Caco-2 (cell line): ENCODE results near the gene CCDC91. TPM values are rescaled to one million over a fixed set of nuclear protein-coding genes. Genes with fewer than 3 reads are reported as not detected.

ENCODE experiments used
- BruUV-seq: library from RNA; stranded (reverse); fragments of 400-500 nt; replicated peaks from 2 replicates; lab custom pipeline; 2021; lab: Mats Ljungman, UMichigan
- CTCF ChIA-PET: fragments of 300-600 bp; sonication (Branson Sonifier 250); formaldehyde crosslinking; loops from one replicate; lab custom pipeline; 2022; ENCODE audit warnings: antibody characterized with exemption; lab: Charles Lee
- POLR2A ChIA-PET: fragments of 300-600 bp; sonication (Branson Sonifier 250); formaldehyde crosslinking; loops from one replicate; lab custom pipeline; 2022; ENCODE audit warnings: antibody characterized with exemption; lab: Charles Lee
- DNase-seq, 2 experiments: peaks; one replicate each; pipeline versions ENCODE4 v3.0.0 to v3.0.0-alpha.2; 2020 to 2022
- H3K27me3 ChIP-seq: replicated peaks from 2 replicates; pipeline ENCODE4 v1.6.0; 2011; ENCODE audit warnings: low read length; ENCODE audit not compliant: control insufficient read depth, insufficient read depth
- H3K36me3 ChIP-seq: 2 replicates; pipeline ENCODE4 v1.5.1; 2011; ENCODE audit warnings: low read length; ENCODE audit not compliant: control insufficient read depth, insufficient read depth
- H3K4me1 ChIP-seq: fragments of 250-450 bp; sonication (Bioruptor Pico); 2 replicates; pipeline ENCODE4 v1.5.1; 2020; ENCODE audit warnings: mild to moderate bottlenecking
- H3K4me3 ChIP-seq: 2 replicates; pipeline ENCODE4 v1.5.1; 2011; ENCODE audit warnings: low read depth, mild to moderate bottlenecking, control low read depth, low read length
- H3K9me3 ChIP-seq: fragments of 250-450 bp; sonication (Bioruptor Pico); 2 replicates; pipeline ENCODE4 v1.5.1; 2020; ENCODE audit warnings: mild to moderate bottlenecking, moderate library complexity
- H3K27ac Mint-ChIP-seq: one replicate; pipeline ENCODE4 v1.8.0; 2022; ENCODE audit warnings: mixed read lengths; ENCODE audit not compliant: unreplicated experiment
- H3K27me3 Mint-ChIP-seq: one replicate; pipeline ENCODE4 v1.8.0; 2022; ENCODE audit warnings: mixed read lengths; ENCODE audit not compliant: insufficient read depth, unreplicated experiment
- H3K36me3 Mint-ChIP-seq: one replicate; pipeline ENCODE4 v1.8.0; 2022; ENCODE audit warnings: mild to moderate bottlenecking, mixed read lengths; ENCODE audit not compliant: insufficient read depth, unreplicated experiment
- H3K4me1 Mint-ChIP-seq: one replicate; pipeline ENCODE4 v1.8.0; 2022; ENCODE audit warnings: low read depth, mixed read lengths; ENCODE audit not compliant: unreplicated experiment
- H3K4me3 Mint-ChIP-seq: one replicate; pipeline ENCODE4 v1.8.0; 2022; ENCODE audit warnings: mild to moderate bottlenecking, moderate library complexity, mixed read lengths; ENCODE audit not compliant: unreplicated experiment
- H3K9me3 Mint-ChIP-seq: one replicate; pipeline ENCODE4 v1.8.0; 2022; ENCODE audit warnings: mixed read lengths; ENCODE audit not compliant: unreplicated experiment
- intact Hi-C: fragments of 100-400 bp; cut with micrococcal nuclease; formaldehyde crosslinking; loops from one replicate; pipeline ENCODE4 v1.10.0; 2022; ENCODE audit not compliant: unreplicated experiment
- total RNA-seq: library from RNA; stranded (reverse); gene quantifications from 2 replicates; pipeline ENCODE4 v1.2.3, GENCODE V29; 2022
- TF ChIP-seq, protein P1 (sequence below), 2 experiments: fragments of 200-600 bp in 1 of 2; IDR thresholded peaks; 1 replicate in 1 of 2; 2 replicates in 1 of 2; pipeline versions ENCODE4 v1.5.1 to v1.8.0; 2011 to 2022; ENCODE audit warnings: antibody characterized with exemption in 1 of 2, control low read depth in 1 of 2, inconsistent platforms in 1 of 2, low read depth in 1 of 2, low read length in 1 of 2, mild to moderate bottlenecking in 1 of 2, moderate library complexity in 1 of 2; ENCODE audit not compliant: insufficient read depth in 1 of 2, severe bottlenecking in 1 of 2, unreplicated experiment in 1 of 2

CCDC91 gene
- total RNA-seq, 1 experiment from 2014 or later: 21.6 TPM

DNA sequence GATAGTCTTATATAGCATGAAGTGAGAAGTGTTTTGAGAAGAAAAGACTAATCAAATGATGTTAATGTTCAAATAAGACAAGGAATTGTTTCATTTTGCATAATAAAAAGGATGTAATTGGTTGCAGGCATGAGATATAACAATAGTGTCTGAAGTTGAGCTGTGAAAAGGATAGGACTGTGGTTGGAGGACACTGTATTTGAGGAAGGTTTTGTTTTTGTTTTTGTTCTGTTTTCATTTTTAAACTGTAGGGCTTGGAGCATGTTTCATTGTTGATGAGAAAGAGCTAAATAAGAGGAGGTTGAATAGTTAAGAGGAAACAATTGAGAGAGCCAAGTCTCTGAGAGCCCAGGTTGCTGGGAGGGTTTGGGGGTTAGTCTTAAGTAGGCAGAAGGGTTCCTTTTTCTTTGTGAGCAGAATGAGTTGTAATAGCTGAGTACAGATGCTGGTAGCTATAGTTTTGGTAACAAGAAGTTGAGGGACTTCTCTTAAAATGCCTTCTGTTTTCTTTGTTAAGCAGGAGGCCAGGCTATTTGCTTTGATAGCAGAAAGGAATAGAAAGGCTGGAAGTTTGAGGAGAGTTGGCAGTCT is 58.4 kb downstream of the CCDC91 start:
- H3K27ac Mint-ChIP-seq: no peak overlapping the region
- H3K4me3 Mint-ChIP-seq: no peak overlapping the region
- Histone ChIP-seq H3K36me3 (no peaks in the 10 kb centered on the region), H3K4me1 (no peaks in the 10 kb centered on the region), H3K9me3 (no peaks in the 10 kb centered on the region), H3K4me3 (no peak overlapping the region), H3K27me3 (no peaks in the 10 kb centered on the region)
- no peaks in the 10 kb centered on the region for H3K4me1 Mint-ChIP-seq
- H3K27me3 Mint-ChIP-seq: no peaks in the 10 kb centered on the region
- H3K9me3 Mint-ChIP-seq: no peaks in the 10 kb centered on the region
- intact Hi-C loops: no loop called here
- no peak for DNase-seq
- no TSS peak for BruUV-seq
- ChIA-PET POLR2A (no interaction called here), CTCF (no interaction called here)
- H3K36me3 Mint-ChIP-seq: no peaks in the 10 kb centered on the region
- TF ChIP-seq, protein P1, sequence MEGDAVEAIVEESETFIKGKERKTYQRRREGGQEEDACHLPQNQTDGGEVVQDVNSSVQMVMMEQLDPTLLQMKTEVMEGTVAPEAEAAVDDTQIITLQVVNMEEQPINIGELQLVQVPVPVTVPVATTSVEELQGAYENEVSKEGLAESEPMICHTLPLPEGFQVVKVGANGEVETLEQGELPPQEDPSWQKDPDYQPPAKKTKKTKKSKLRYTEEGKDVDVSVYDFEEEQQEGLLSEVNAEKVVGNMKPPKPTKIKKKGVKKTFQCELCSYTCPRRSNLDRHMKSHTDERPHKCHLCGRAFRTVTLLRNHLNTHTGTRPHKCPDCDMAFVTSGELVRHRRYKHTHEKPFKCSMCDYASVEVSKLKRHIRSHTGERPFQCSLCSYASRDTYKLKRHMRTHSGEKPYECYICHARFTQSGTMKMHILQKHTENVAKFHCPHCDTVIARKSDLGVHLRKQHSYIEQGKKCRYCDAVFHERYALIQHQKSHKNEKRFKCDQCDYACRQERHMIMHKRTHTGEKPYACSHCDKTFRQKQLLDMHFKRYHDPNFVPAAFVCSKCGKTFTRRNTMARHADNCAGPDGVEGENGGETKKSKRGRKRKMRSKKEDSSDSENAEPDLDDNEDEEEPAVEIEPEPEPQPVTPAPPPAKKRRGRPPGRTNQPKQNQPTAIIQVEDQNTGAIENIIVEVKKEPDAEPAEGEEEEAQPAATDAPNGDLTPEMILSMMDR (IDR thresholded peaks at IDR 0.05; ENCODE audit: insufficient read depth in 1 of 2, low read depth in 1 of 2, low read length in 1 of 2, severe bottlenecking in 1 of 2, unreplicated experiment in 1 of 2): no peak

DNA sequence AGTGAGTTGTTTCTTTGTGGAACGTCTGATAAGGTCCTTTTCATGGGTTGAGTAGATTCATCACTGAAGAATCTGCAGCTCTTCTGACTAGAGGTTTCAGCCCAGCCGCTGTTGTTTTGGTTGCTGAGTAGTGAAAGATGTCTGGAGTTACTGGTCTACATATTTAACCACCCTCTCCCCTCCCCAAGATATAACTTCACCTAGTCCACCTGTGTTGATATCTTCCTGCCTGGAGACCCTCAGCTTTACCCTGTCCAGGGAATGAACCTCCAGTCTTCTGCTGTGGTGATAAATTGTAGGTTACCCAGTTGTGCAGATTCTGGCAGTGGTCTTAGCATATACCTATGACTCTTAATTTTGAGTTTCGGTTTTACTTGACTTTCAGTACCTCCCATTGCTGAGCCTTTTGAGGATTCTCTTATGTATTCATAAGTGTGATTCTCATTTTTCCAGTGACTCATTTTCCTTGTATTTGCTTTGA is 62.9 kb downstream of the CCDC91 start:
- no peaks in the 10 kb centered on the region for H3K4me1 Mint-ChIP-seq

DNA sequence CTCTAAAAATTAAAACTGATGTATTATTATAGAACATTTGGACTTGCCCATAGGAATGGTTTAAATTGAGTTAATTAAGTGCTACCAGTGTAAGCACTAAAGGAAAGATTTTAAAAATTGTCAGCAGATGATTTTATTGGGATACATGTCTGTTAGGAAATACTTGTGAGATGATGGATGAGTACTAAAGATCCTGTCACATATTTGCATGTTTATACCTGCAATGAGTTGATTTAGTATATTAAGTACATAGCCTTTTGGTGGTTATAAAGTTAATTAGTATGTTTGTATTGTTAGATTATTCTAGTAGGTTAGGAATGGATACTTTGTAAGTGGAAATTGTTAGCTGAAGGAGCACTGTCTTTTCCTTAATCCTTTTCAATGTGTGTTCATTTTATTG is 67.2 kb downstream of the CCDC91 start:
- POLR2A ChIA-PET: no interaction called here
- Histone ChIP-seq H3K9me3 (no peaks in the 10 kb centered on the region), H3K4me1 (no peaks in the 10 kb centered on the region), H3K27me3 (no peaks in the 10 kb centered on the region), H3K4me3 (no peak overlapping the region), H3K36me3 (no peaks in the 10 kb centered on the region)
- Mint-ChIP-seq H3K9me3 (no peaks in the 10 kb centered on the region), H3K27me3 (no peaks in the 10 kb centered on the region), H3K4me1 (no peaks in the 10 kb centered on the region), H3K36me3 (no peaks in the 10 kb centered on the region), H3K27ac (no peak overlapping the region), H3K4me3 (no peak overlapping the region)
- no TSS peak for BruUV-seq
- CTCF ChIA-PET: no interaction called here
- DNase-seq: no peak
- intact Hi-C loops: no loop called here
- TF ChIP-seq, protein P1 (IDR thresholded peaks at IDR 0.05; ENCODE audit: insufficient read depth in 1 of 2, low read depth in 1 of 2, low read length in 1 of 2, severe bottlenecking in 1 of 2, unreplicated experiment in 1 of 2): no peak

More for the DNA sequence above, 62.9 kb downstream of the CCDC91 start:
- Histone ChIP-seq H3K4me1 (no peaks in the 10 kb centered on the region), H3K9me3 (no peaks in the 10 kb centered on the region), H3K4me3 (no peak overlapping the region), H3K27me3 (no peaks in the 10 kb centered on the region), H3K36me3 (no peaks in the 10 kb centered on the region)
- no peak overlapping the region for H3K4me3 Mint-ChIP-seq
- POLR2A ChIA-PET: no interaction called here
- intact Hi-C loops: no loop called here
- no peak overlapping the region for H3K27ac Mint-ChIP-seq
- no peaks in the 10 kb centered on the region for H3K36me3 Mint-ChIP-seq
- BruUV-seq: no TSS peak
- no peaks in the 10 kb centered on the region for H3K9me3 Mint-ChIP-seq
- CTCF ChIA-PET: no interaction called here
- H3K27me3 Mint-ChIP-seq: no peaks in the 10 kb centered on the region
- TF ChIP-seq, protein P1 (IDR thresholded peaks at IDR 0.05; ENCODE audit: insufficient read depth in 1 of 2, low read depth in 1 of 2, low read length in 1 of 2, severe bottlenecking in 1 of 2, unreplicated experiment in 1 of 2): no peak
- DNase-seq: no peak
